ENCODE measurements around the gene ZNF331. TPM values are rescaled to one million over a fixed set of nuclear protein-coding genes. Genes with fewer than 3 reads are reported as not detected.

The ZNF331 gene
- total RNA-seq, 4 donors from 2014 or later, result 28.4 to 65.4 (median 30.8) TPM

DNA sequence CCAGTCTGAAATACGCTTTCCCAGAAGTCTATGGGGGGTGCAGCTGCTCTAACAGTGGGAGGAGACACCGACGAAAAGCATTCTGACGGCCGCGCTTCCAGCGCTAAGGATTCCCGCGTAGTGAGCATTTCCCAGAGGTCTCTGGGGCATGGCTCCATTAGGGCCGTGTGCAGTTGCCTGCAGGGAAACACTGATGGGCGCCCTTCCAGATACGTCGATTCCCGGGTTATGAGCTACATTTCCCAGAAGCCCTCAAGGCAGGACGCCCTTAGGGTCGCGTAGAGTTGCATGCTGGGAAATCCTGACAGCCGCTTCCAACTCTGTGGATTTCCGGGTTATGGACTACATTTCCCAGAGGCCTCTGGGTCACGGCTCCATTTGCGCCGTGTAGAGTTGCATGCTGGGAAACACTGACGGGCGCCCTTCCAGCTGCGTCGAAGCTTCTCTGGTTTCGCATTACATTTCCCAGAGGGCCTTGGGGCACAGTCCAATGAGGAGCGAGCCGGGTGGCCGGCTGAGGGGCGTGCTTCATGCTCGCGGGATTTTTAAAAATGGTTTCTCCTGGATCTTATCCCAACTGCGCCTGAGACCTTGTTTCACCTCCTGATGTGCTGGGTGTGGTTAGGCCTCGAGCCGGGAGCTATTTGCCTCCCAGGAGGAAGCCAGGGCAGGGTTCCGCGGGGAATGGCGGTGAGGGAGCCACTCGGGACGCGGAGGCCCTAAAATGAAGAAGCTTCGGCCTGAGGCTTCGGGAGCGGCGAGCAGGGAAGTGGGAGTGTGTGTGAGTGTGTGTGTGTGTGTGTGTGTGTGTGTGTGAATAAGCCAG, 17.2 kb upstream of the ZNF331 start:
- TF ChIP-seq, protein P1, sequence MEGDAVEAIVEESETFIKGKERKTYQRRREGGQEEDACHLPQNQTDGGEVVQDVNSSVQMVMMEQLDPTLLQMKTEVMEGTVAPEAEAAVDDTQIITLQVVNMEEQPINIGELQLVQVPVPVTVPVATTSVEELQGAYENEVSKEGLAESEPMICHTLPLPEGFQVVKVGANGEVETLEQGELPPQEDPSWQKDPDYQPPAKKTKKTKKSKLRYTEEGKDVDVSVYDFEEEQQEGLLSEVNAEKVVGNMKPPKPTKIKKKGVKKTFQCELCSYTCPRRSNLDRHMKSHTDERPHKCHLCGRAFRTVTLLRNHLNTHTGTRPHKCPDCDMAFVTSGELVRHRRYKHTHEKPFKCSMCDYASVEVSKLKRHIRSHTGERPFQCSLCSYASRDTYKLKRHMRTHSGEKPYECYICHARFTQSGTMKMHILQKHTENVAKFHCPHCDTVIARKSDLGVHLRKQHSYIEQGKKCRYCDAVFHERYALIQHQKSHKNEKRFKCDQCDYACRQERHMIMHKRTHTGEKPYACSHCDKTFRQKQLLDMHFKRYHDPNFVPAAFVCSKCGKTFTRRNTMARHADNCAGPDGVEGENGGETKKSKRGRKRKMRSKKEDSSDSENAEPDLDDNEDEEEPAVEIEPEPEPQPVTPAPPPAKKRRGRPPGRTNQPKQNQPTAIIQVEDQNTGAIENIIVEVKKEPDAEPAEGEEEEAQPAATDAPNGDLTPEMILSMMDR (IDR thresholded peaks at IDR 0.05; ENCODE audit: low read depth), result no peak

DNA sequence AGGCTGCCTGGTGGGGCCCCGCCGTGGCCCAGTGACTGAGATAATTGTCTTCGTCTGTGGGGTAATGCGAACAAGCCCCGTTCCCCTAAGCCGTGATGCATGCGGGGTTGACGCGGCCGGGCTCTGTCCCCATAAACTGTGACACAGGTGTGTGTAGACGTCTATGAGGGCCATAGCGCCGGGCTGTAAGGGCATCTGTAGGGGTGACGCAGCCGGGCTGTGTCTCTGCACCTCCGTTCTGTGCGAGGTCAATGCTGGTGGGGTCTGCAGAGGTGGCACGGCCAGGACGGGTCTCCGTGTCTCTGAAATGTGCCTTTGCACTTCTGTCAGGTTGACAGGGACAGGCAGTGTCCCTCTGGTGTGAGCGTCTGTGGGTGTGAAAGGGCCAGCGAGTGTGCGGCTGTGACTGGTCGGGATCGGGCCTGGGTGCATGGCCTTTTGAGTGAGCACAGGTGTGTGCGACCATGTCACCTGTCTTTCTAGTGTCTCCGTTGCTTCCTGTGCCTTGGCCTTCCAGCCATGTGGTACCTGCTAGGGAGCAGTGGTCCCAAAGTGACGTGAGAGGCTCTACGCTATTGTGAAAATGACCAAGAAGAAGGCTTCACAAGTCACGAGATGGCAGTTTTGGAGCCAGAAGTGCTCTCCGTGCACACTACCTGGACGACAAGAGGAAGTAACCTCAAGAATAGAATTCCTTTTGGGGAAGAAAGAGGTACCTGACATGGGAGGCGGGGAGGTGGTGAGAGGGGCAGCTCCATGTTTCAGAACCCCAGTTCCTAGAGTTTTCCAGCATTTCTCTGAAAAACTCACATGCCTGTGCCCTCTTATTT, 16.4 kb upstream of the ZNF331 start:
- TF ChIP-seq, protein P1 (IDR thresholded peaks at IDR 0.05; ENCODE audit: low read depth), result no peak

DNA sequence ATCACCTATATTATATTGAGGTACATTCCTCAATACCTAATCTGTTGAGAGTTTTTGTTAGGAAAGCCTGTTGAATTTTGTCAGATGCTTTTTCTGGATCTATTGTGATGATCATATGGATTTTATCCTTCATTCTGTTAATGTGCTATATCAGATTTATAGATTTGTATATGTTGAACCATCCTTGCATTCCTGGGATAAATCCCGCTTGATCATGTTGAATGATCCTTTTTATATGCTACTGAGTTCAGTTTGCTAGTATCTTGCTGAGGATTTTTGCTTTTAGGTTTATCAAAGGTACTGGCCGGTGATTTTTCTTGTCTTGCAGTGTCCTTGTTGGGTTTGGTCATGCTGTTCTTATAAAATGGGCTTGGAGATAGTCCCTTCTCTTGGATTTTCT, 12.0 kb upstream of the ZNF331 start:
- TF ChIP-seq, protein P1 (IDR thresholded peaks at IDR 0.05; ENCODE audit: low read depth), result no peak

DNA sequence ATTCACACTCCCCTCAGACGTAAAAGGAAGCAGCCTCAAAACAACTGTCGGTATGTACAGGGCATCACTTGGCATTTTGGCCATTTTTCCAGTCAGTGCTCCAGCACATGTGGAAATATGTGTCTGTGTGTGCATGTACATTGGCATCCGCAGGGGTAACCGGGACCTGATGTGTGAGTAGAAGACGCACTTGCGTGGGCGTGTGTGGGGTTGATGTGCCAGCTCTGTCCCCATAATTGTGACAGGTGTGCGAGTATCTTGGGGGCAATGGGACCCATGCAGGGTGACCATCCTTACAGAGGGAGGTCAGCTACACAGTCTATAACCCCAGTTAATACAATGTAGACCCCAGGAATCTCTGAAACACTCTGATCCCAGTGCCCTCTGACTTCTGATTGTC, 7.3 kb upstream of the ZNF331 start:
- TF ChIP-seq, protein P1 (IDR thresholded peaks at IDR 0.05; ENCODE audit: low read depth), result no peak

DNA sequence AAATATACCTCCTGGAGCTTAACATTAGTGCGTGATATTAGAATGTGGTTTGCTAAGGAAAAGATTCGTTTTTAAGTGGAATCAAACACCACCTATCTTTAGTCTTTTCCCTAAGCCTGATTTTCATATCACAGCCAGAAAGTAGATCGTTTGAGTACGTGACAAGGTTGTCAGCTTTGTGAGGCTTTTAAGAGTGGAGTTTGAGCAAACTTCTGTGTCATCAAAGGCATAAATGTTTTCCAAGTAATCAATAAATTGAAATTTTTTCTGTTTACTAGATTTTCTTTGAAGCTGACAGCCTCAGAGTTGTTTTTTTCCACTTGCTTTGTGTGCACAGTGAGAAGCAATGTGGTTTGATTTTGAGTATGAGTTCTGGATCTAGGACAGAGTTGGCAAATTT, 6.5 kb upstream of the ZNF331 start:
- TF ChIP-seq, protein P1 (IDR thresholded peaks at IDR 0.05; ENCODE audit: low read depth), result no peak

DNA sequence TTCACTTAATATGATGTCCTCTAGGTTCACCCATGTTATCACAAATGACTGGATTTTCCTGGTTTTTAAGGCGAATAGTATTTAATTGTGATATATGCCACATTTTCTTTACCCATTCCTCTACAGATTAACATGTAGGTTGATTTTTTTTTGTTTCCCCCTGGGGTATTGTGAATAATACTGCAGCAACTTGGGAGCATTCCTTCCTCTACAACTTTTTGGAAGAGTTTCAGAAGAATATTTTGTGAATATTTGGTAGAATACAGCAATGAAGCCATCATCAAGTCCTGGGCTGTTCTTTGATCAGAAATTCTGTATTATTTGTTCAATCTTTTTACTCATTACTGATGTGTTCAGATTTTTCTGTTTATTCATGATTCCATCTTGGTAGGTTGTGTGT, 5.6 kb upstream of the ZNF331 start:
- TF ChIP-seq, protein P1 (IDR thresholded peaks at IDR 0.05; ENCODE audit: low read depth), result no peak

DNA sequence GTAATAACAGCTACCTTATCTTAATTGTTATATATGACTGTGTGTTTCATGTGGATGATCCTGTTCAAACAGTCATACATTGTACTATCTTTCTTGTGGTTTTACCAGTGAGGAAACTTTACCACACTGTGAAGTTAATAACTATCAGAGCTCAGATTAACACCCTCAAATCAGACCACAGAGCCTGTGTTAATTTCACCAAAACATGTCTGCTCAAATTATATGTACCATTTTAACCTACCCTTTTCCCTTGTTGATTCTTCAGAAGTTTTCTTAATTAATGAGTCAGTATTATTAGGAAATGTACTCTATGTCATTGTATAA, 1.8 kb upstream of the ZNF331 start:
- TF ChIP-seq, protein P1 (IDR thresholded peaks at IDR 0.05; ENCODE audit: low read depth), result no peak
